Astrocyte (in vitro differentiated cells and primary cell): Measurements from ENCODE around the gene NEUROG1. TPM values are rescaled to one million over a fixed set of nuclear protein-coding genes. Genes with fewer than 3 reads are reported as not detected.
A peak's percentile ranks its signal among the peaks of the same experiment; 100 is the strongest.

Experiments used
- DNase-seq: peaks from one replicate; pipeline ENCODE4 v3.0.0-alpha.2; 2010; ENCODE audit warnings: low read depth
- FAIRE-seq: peaks from 2 replicates; lab custom pipeline; 2011; peaks lifted over from hg19 to GRCh38; lab: Jason Lieb, UNC
- H2AFZ ChIP-seq: 2 replicates; pipeline ENCODE4 v1.6.0; 2012; ENCODE audit warnings: low read depth, low read length, inconsistent platforms
- H3K27ac ChIP-seq: 2 replicates; pipeline ENCODE4 v1.5.1; 2011; ENCODE audit warnings: low read depth, low read length, inconsistent platforms
- H3K27me3 ChIP-seq: 2 replicates; pipeline ENCODE4 v1.6.0; 2011; ENCODE audit warnings: low read length, inconsistent platforms; ENCODE audit not compliant: insufficient read depth
- H3K36me3 ChIP-seq: 2 replicates; pipeline ENCODE4 v1.5.1; 2011; ENCODE audit warnings: low read length, inconsistent platforms; ENCODE audit not compliant: insufficient read depth
- H3K4me1 ChIP-seq: 2 replicates; pipeline ENCODE4 v1.5.1; 2011; ENCODE audit warnings: low read length, inconsistent platforms; ENCODE audit not compliant: insufficient read depth
- H3K4me2 ChIP-seq: 2 replicates; pipeline ENCODE4 v1.6.0; 2012; ENCODE audit warnings: low read length, inconsistent platforms
- H3K4me3 ChIP-seq: 2 replicates; pipeline ENCODE4 v1.5.1; 2011; ENCODE audit warnings: low read depth, mild to moderate bottlenecking, low read length, inconsistent platforms; ENCODE audit not compliant: insufficient read depth
- H3K79me2 ChIP-seq: 2 replicates; pipeline ENCODE4 v1.6.0; 2012; ENCODE audit warnings: mild to moderate bottlenecking, low read length, inconsistent platforms; ENCODE audit not compliant: insufficient read depth
- H3K9ac ChIP-seq: 2 replicates; pipeline ENCODE4 v1.6.0; 2012; ENCODE audit warnings: mild to moderate bottlenecking, low read length, inconsistent platforms
- H3K9me3 ChIP-seq: 2 replicates; pipeline ENCODE4 v1.5.1; 2012; ENCODE audit warnings: low read depth, mild to moderate bottlenecking, low read length, inconsistent platforms; ENCODE audit not compliant: insufficient read depth
- H4K20me1 ChIP-seq: 2 replicates; pipeline ENCODE4 v1.6.0; 2012; ENCODE audit warnings: low read length, inconsistent platforms; ENCODE audit not compliant: insufficient read depth
- H3K27ac Mint-ChIP-seq: one replicate; pipeline ENCODE4 v1.8.0; 2021; ENCODE audit warnings: mild to moderate bottlenecking, mixed read lengths; ENCODE audit not compliant: unreplicated experiment
- H3K27me3 Mint-ChIP-seq: one replicate; pipeline ENCODE4 v1.8.0; 2021; ENCODE audit warnings: low read depth, mixed read lengths; ENCODE audit not compliant: unreplicated experiment
- H3K36me3 Mint-ChIP-seq: one replicate; pipeline ENCODE4 v1.8.0; 2021; ENCODE audit warnings: low read depth, mixed read lengths; ENCODE audit not compliant: unreplicated experiment
- H3K4me1 Mint-ChIP-seq: one replicate; pipeline ENCODE4 v1.8.0; 2021; ENCODE audit warnings: low read depth, mixed read lengths; ENCODE audit not compliant: unreplicated experiment
- H3K4me3 Mint-ChIP-seq: one replicate; pipeline ENCODE4 v1.8.0; 2021; ENCODE audit warnings: mild to moderate bottlenecking, moderate library complexity, mixed read lengths; ENCODE audit not compliant: unreplicated experiment
- H3K9me3 Mint-ChIP-seq: one replicate; pipeline ENCODE4 v1.8.0; 2021; ENCODE audit warnings: mild to moderate bottlenecking, mixed read lengths; ENCODE audit not compliant: unreplicated experiment
- EZH2 ChIP-seq: IDR thresholded peaks from 2 replicates; pipeline ENCODE4 v1.6.1; 2012; ENCODE audit warnings: mild to moderate bottlenecking, low read length, inconsistent platforms; ENCODE audit not compliant: insufficient read depth
- total RNA-seq: library from RNA; stranded (reverse); gene quantifications from 2 replicates; pipeline ENCODE4 v1.2.1, GENCODE V29; 2021
- TF ChIP-seq, protein P1 (sequence below): IDR thresholded peaks from 2 replicates; pipeline ENCODE4 v1.5.1; 2011; ENCODE audit warnings: low read depth, mild to moderate bottlenecking, inconsistent platforms, low read length, moderate library complexity; ENCODE audit not compliant: insufficient read depth

The NEUROG1 gene
- total RNA-seq, 1 donor from 2014 or later, result not detected

DNA sequence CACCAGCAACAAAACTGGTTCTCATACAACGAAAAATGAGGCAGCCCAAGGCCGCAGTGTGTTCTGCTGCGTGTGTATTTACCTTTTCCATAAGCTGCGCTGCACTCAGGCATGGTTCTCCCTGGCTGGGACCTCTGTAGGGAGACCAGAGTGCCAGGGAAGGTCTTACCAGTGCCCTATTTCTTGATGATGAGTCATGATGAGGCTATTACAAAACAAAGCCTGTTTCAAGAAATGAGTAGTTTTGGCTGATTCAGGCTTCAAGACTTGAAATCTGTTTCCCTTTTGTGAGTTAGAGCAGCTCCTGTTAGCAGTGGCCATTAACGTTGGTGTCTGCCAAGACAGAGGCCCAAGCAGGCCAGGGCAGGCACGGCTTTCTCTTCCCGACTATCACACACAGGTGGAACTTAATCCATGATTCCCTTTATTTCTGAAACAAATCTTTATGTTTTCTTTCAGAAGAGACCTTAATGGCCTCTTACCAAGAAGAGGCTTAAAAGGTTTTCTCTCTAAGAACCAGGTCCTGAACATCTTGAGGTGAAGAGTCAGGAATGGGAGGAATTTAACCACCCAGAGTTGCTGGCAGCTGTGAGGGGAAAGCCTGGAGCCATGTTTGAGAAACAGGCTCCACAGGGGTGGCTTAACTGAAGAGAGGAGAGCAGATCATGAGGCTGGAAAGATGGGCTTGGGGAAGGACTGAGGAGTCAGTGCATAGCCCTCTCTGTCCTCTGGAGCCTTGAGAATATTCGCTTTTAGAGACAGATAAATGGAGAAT is 42.2 kb downstream of the NEUROG1 start:
- Histone ChIP-seq H3K4me2 (peak overlapping the region; percentile 47), H3K4me1 (peaks cover 32% of the 10 kb centered on the region), H4K20me1 (no peaks in the 10 kb centered on the region), H3K79me2 (no peaks in the 10 kb centered on the region), H3K9ac (peak overlapping the region; percentile 36), H3K27ac (peak overlapping the region; percentile 56), H3K4me3 (no peak overlapping the region), H2AFZ (peak overlapping the region; percentile 35), H3K9me3 (peaks cover 4% of the 10 kb centered on the region), H3K27me3 (peaks cover 31% of the 10 kb centered on the region), H3K36me3 (no peaks in the 10 kb centered on the region)
- H3K27ac Mint-ChIP-seq, result no peak overlapping the region
- FAIRE-seq, result peak; percentile 76
- peaks cover 12% of the 10 kb centered on the region for H3K4me1 Mint-ChIP-seq
- peaks cover 3% of the 10 kb centered on the region for H3K36me3 Mint-ChIP-seq
- H3K27me3 Mint-ChIP-seq, result peaks cover 74% of the 10 kb centered on the region
- peak; percentile 89 for DNase-seq
- peaks cover 5% of the 10 kb centered on the region for H3K9me3 Mint-ChIP-seq
- no peak overlapping the region for H3K4me3 Mint-ChIP-seq
- no peak for TF ChIP-seq EZH2
- TF ChIP-seq, protein P1, sequence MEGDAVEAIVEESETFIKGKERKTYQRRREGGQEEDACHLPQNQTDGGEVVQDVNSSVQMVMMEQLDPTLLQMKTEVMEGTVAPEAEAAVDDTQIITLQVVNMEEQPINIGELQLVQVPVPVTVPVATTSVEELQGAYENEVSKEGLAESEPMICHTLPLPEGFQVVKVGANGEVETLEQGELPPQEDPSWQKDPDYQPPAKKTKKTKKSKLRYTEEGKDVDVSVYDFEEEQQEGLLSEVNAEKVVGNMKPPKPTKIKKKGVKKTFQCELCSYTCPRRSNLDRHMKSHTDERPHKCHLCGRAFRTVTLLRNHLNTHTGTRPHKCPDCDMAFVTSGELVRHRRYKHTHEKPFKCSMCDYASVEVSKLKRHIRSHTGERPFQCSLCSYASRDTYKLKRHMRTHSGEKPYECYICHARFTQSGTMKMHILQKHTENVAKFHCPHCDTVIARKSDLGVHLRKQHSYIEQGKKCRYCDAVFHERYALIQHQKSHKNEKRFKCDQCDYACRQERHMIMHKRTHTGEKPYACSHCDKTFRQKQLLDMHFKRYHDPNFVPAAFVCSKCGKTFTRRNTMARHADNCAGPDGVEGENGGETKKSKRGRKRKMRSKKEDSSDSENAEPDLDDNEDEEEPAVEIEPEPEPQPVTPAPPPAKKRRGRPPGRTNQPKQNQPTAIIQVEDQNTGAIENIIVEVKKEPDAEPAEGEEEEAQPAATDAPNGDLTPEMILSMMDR, result no peak

GRCh38 chr5:135492319-135492626 is 43.5 kb downstream of the NEUROG1 start:
- Mint-ChIP-seq H3K36me3 (peaks cover 3% of the 10 kb centered on the region), H3K4me3 (no peak overlapping the region), H3K27me3 (peaks cover 76% of the 10 kb centered on the region), H3K4me1 (peaks cover 12% of the 10 kb centered on the region), H3K27ac (no peak overlapping the region), H3K9me3 (peaks cover 5% of the 10 kb centered on the region)
- FAIRE-seq (no peak), DNase-seq (no peak)
- Histone ChIP-seq H2AFZ (no peak overlapping the region), H3K27ac (no peak overlapping the region), H3K27me3 (peaks cover 33% of the 10 kb centered on the region), H3K4me1 (peaks cover 37% of the 10 kb centered on the region), H4K20me1 (no peaks in the 10 kb centered on the region), H3K4me2 (no peak overlapping the region), H3K9me3 (peaks cover 4% of the 10 kb centered on the region), H3K4me3 (no peak overlapping the region), H3K79me2 (no peaks in the 10 kb centered on the region), H3K36me3 (no peaks in the 10 kb centered on the region), H3K9ac (no peak overlapping the region)
- TF ChIP-seq EZH2, result no peak
- TF ChIP-seq, protein P1, result no peak
